Uterus (tissue), 4 donors: Measurements from ENCODE around the gene CBARP. TPM values are rescaled to one million over a fixed set of nuclear protein-coding genes. Genes with fewer than 3 reads are reported as not detected.
"Not testable (repeated sequence)": the region's sequence is repeated elsewhere in the genome, so short reads cannot be mapped to it uniquely, and the experiment has no call there.

Experiments
- DNase-seq, 2 donors: peaks; one replicate each; pipeline ENCODE4 v3.0.0-alpha.2; 2019 to 2020
- H3K27ac ChIP-seq, 2 donors: fragments of 200-600 bp; sonication (generic); 1 replicate in 1 of 2; 2 replicates in 1 of 2; pipeline ENCODE4 v1.5.1; 2016 to 2018
- H3K27me3 ChIP-seq, 2 donors: fragments of 200-600 bp; sonication (generic); one replicate each; pipeline ENCODE4 v1.5.1; 2018 to 2019; ENCODE audit warnings: control low read depth in 1 of 2
- H3K36me3 ChIP-seq, 2 donors: fragments of 200-600 bp; sonication (generic); one replicate each; pipeline ENCODE4 v1.5.1; 2019; ENCODE audit warnings: control low read depth in 1 of 2
- H3K4me1 ChIP-seq, 2 donors: fragments of 200-600 bp; sonication (generic); one replicate each; pipeline ENCODE4 v1.5.1; 2018 to 2019; ENCODE audit warnings: control low read depth in 1 of 2
- H3K4me3 ChIP-seq, 2 donors: fragments of 200-600 bp; sonication (generic); 1 replicate in 1 of 2; 2 replicates in 1 of 2; pipeline ENCODE4 v1.5.1; 2018 to 2019; ENCODE audit warnings: mild to moderate bottlenecking in 1 of 2
- H3K9me3 ChIP-seq, 2 donors: fragments of 200-600 bp; sonication (generic); one replicate each; pipeline ENCODE4 v1.5.1; 2019; ENCODE audit warnings: control low read depth in 1 of 2
- CTCF ChIP-seq, 4 experiments: fragments of 200-600 bp in 2 of 4; fragments of 450-650 bp in 2 of 4; sonication (generic) in 2 of 4; IDR thresholded peaks; one replicate each; pipeline ENCODE4 v1.5.1; 2016 to 2019; ENCODE audit warnings: antibody characterized with exemption in 4 of 4, mild to moderate bottlenecking in 2 of 4, moderate library complexity in 1 of 4
- POLR2A ChIP-seq, 2 donors: fragments of 450-650 bp; IDR thresholded peaks; one replicate each; pipeline ENCODE4 v1.6.1; 2016; ENCODE audit warnings: antibody characterized with exemption in 2 of 2, mild to moderate bottlenecking in 1 of 2, moderate library complexity in 1 of 2
- intact Hi-C: fragments of 100-400 bp; cut with DNase I; formaldehyde crosslinking; loops from one replicate; pipeline ENCODE4 v1.15.1; 2023; ENCODE audit warnings: low total_unique reads
- total RNA-seq, 4 donors: library from RNA; depleted of rRNA in 3 of 4; stranded (reverse); fragments of >200 nt in 3 of 4; gene quantifications; one replicate each; pipeline versions ENCODE4 v1.1.0 to v1.2.4, GENCODE V29; 2014 to 2023
- donor health status: DM: yes; HTN: yes; CAD: no.

CBARP gene
- total RNA-seq, 4 donors from 2014 or later: 0.26 to 1.5 (median 1.0) TPM; not detected in 1

GRCh38 chr19:1214299-1214861 lies 23.4 kb downstream of the CBARP start:
- H3K9me3 ChIP-seq: no peaks in the 10 kb centered on the region
- H3K27me3 ChIP-seq: no peaks in the 10 kb centered on the region
- intact Hi-C loops: no loop called here
- H3K36me3 ChIP-seq: no peaks in the 10 kb centered on the region
- peak overlapping the region; percentile 72 to 81 for H3K27ac ChIP-seq
- peaks cover 4 to 27% of the 10 kb centered on the region in 2 donors for H3K4me1 ChIP-seq
- DNase-seq: no peak
- no peak overlapping the region for H3K4me3 ChIP-seq
- TF ChIP-seq CTCF (IDR thresholded peaks at IDR 0.05) (no peak), POLR2A (IDR thresholded peaks at IDR 0.05) (no peak)

GRCh38 chr19:1213391-1214286 lies 24.2 kb downstream of the CBARP start:
- no peaks in the 10 kb centered on the region for H3K27me3 ChIP-seq
- peak in 1 of 2 donors; percentile 17 for TF ChIP-seq POLR2A (IDR thresholded peaks at IDR 0.05)
- no peak for TF ChIP-seq CTCF (IDR thresholded peaks at IDR 0.05)
- peak; percentile 60 to 66 for DNase-seq
- intact Hi-C loops: no loop called here
- H3K9me3 ChIP-seq: no peaks in the 10 kb centered on the region
- H3K4me3 ChIP-seq: no peak overlapping the region
- no peaks in the 10 kb centered on the region for H3K36me3 ChIP-seq
- H3K4me1 ChIP-seq: peaks cover 4 to 31% of the 10 kb centered on the region in 2 donors
- H3K27ac ChIP-seq: peak overlapping the region; percentile 72 to 81

GRCh38 chr19:1211494-1212234 lies 26.1 kb downstream of the CBARP start:
- intact Hi-C loops: no loop called here
- Histone ChIP-seq H3K4me1 (peaks cover 4 to 31% of the 10 kb centered on the region in 2 donors), H3K27ac (peak overlapping the region; percentile 28 to 44), H3K4me3 (no peak overlapping the region), H3K36me3 (no peaks in the 10 kb centered on the region), H3K27me3 (no peaks in the 10 kb centered on the region), H3K9me3 (no peaks in the 10 kb centered on the region)
- TF ChIP-seq CTCF (IDR thresholded peaks at IDR 0.05) (no peak), POLR2A (IDR thresholded peaks at IDR 0.05) (no peak)
- DNase-seq: peak; percentile 68 to 76

- Histone ChIP-seq H3K27me3 (no peaks in the 10 kb centered on the region), H3K36me3 (no peaks in the 10 kb centered on the region), H3K4me1 (peaks cover 1 to 28% of the 10 kb centered on the region in 2 donors), H3K4me3 (no peak overlapping the region), H3K27ac (no peak overlapping the region), H3K9me3 (no peaks in the 10 kb centered on the region)
- DNase-seq: no peak
- no peak for TF ChIP-seq CTCF (IDR thresholded peaks at IDR 0.05)
- TF ChIP-seq POLR2A (IDR thresholded peaks at IDR 0.05): no peak
- intact Hi-C loops: no loop called here
Measured at GRCh38 chr19:1210227-1210538, 27.6 kb downstream of the CBARP start.

GRCh38 chr19:1208830-1209229 lies 29.0 kb downstream of the CBARP start:
- H3K36me3 ChIP-seq, H3K27me3 ChIP-seq, H3K4me3 ChIP-seq, H3K9me3 ChIP-seq, DNase-seq, intact Hi-C loops: not testable (repeated sequence)
- Histone ChIP-seq H3K27ac (peak overlapping the region in 1 of 2 donors; percentile 42), H3K4me1 (peaks cover 0 to 14% of the 10 kb centered on the region in 2 donors)
